SK-N-SH (cell line): ENCODE measurements around the gene LINGO4. TPM values are rescaled to one million over a fixed set of nuclear protein-coding genes. Genes with fewer than 3 reads are reported as not detected.

Source experiments
- CTCF ChIA-PET: fragments of 300-600, 350-600 bp; formaldehyde crosslinking; extraction: SDS; loops from one replicate; lab custom pipeline; 2021; lab: Yijun Ruan, JAX
- POLR2A ChIA-PET: fragments of 350-600 bp; sonication (Branson Sonifier 250); formaldehyde crosslinking; extraction: SDS; loops from one replicate; lab custom pipeline; 2020; ENCODE audit warnings: antibody characterized with exemption, inconsistent platforms; lab: Yijun Ruan, JAX
- DNase-seq: peaks from one replicate; pipeline ENCODE4 v3.0.0; 2012
- H2AFZ ChIP-seq: fragments of 200-600 bp; sonication (generic); 2 replicates; pipeline ENCODE4 v1.8.1; 2016; ENCODE audit warnings: antibody characterized with exemption, mild to moderate bottlenecking, low read depth
- H3F3A ChIP-seq: fragments of 200-600 bp; sonication (generic); replicated peaks from 2 replicates; pipeline ENCODE3; 2016; ENCODE audit warnings: antibody characterized with exemption, mild to moderate bottlenecking; ENCODE audit not compliant: insufficient read depth
- H3K27ac ChIP-seq, 2 experiments: fragments of 200-500 bp in 1 of 2; fragments of 200-600 bp in 1 of 2; sonication (Bioruptor generic) in 1 of 2; sonication (generic), shearing (Covaris generic) in 1 of 2; 2 replicates each; pipeline versions ENCODE4 v1.5.1 to v1.6.1; 2014 to 2016; ENCODE audit warnings: low read depth in 2 of 2, inconsistent platforms in 1 of 2, low read length in 1 of 2, mild to moderate bottlenecking in 1 of 2, mixed read lengths in 1 of 2
- H3K27me3 ChIP-seq: fragments of 200-600 bp; sonication (generic), shearing (Covaris generic); 2 replicates; pipeline ENCODE4 v1.6.1; 2016; ENCODE audit warnings: mixed run types; ENCODE audit not compliant: insufficient read depth
- H3K36me3 ChIP-seq, 2 experiments: fragments of 200-500 bp in 1 of 2; fragments of 200-600 bp in 1 of 2; sonication (Bioruptor generic) in 1 of 2; sonication (generic) in 1 of 2; replicated peaks in 1 of 2; 2 replicates each; pipeline versions ENCODE3 to v1.5.1; 2014 to 2016; ENCODE audit warnings: low read length in 1 of 2, mild to moderate bottlenecking in 1 of 2; ENCODE audit not compliant: insufficient read depth in 2 of 2, control insufficient read depth in 1 of 2
- H3K4me1 ChIP-seq, 2 experiments: fragments of 200-500 bp in 1 of 2; fragments of 200-600 bp in 1 of 2; sonication (Bioruptor generic) in 1 of 2; sonication (generic), shearing (Covaris generic) in 1 of 2; 2 replicates each; pipeline versions ENCODE4 v1.5.1 to v1.6.1; 2014 to 2016; ENCODE audit warnings: low read depth in 1 of 2, low read length in 1 of 2, mixed run types in 1 of 2; ENCODE audit not compliant: insufficient read depth in 2 of 2, control insufficient read depth in 1 of 2
- H3K4me2 ChIP-seq: fragments of 200-600 bp; sonication (generic), shearing (Covaris generic); 2 replicates; pipeline ENCODE4 v1.6.1; 2017; ENCODE audit warnings: mixed run types
- H3K4me3 ChIP-seq, 2 experiments: fragments of 200-500 bp in 1 of 2; fragments of 200-600 bp in 1 of 2; sonication (Bioruptor generic) in 1 of 2; sonication (generic), shearing (Covaris generic) in 1 of 2; 2 replicates each; pipeline versions ENCODE4 v1.5.1 to v1.8.1; 2014 to 2016; ENCODE audit warnings: low read depth in 2 of 2, inconsistent platforms in 1 of 2, low read length in 1 of 2, mild to moderate bottlenecking in 1 of 2, mixed read lengths in 1 of 2, moderate library complexity in 1 of 2
- H3K79me2 ChIP-seq: fragments of 200-600 bp; sonication (generic); 2 replicates; pipeline ENCODE4 v1.8.1; 2017; ENCODE audit warnings: mild to moderate bottlenecking; ENCODE audit not compliant: insufficient read depth
- H3K9ac ChIP-seq: fragments of 200-600 bp; sonication (generic); 2 replicates; pipeline ENCODE4 v1.6.1; 2017; ENCODE audit warnings: mixed run types
- H3K9me2 ChIP-seq: fragments of 200-600 bp; sonication (generic); 2 replicates; pipeline ENCODE4 v1.6.1; 2017; ENCODE audit warnings: mixed run types
- H3K9me3 ChIP-seq: fragments of 200-600 bp; sonication (generic); 2 replicates; pipeline ENCODE4 v1.6.1; 2017; ENCODE audit warnings: mixed run types, mild to moderate bottlenecking, moderate library complexity
- H4K20me1 ChIP-seq: fragments of 200-600 bp; sonication (generic); 2 replicates; pipeline ENCODE4 v1.6.1; 2017; ENCODE audit warnings: mild to moderate bottlenecking, mixed run types; ENCODE audit not compliant: insufficient read depth
- CHD2 ChIP-seq: fragments of 150-350 bp; IDR thresholded peaks from 2 replicates; pipeline ENCODE4 v1.6.1; 2018; ENCODE audit warnings: low read length; ENCODE audit not compliant: partially characterized antibody
- ELF1 ChIP-seq: IDR thresholded peaks from 2 replicates; pipeline ENCODE4 v1.4.0; 2012
- EP300 ChIP-seq, 2 experiments: IDR thresholded peaks; 2 replicates each; pipeline versions ENCODE4 v1.4.0 to v1.6.1; 2012; ENCODE audit warnings: borderline replicate concordance in 1 of 2, low read depth in 1 of 2, low read length in 1 of 2
- EZH2phosphoT487 ChIP-seq: fragments of 200-600 bp; sonication (generic); IDR thresholded peaks from 2 replicates; pipeline ENCODE4 v1.6.1; 2017; ENCODE audit warnings: low read depth, mixed run types, mild to moderate bottlenecking, antibody characterized with exemption, moderate library complexity, borderline replicate concordance
- FOXJ3 ChIP-seq: sonication (generic); formaldehyde crosslinking; IDR thresholded peaks from 2 replicates; pipeline ENCODE4 v1.5.1; 2020; ENCODE audit warnings: mild to moderate bottlenecking, missing genetic modification reagents
- FOXM1 ChIP-seq: IDR thresholded peaks from 2 replicates; pipeline ENCODE4 v1.4.0; 2012; ENCODE audit warnings: low read depth, mild to moderate bottlenecking
- GABPA ChIP-seq: IDR thresholded peaks from 2 replicates; pipeline ENCODE4 v1.4.0; 2012; ENCODE audit warnings: low read depth, mild to moderate bottlenecking
- GATA2 ChIP-seq: sonication (generic); formaldehyde crosslinking; IDR thresholded peaks from 2 replicates; pipeline ENCODE4 v1.5.0; 2020; ENCODE audit warnings: mild to moderate bottlenecking, missing genetic modification reagents
- JUND ChIP-seq: IDR thresholded peaks from 2 replicates; pipeline ENCODE4 v1.4.0; 2012
- MAX ChIP-seq: IDR thresholded peaks from 2 replicates; pipeline ENCODE4 v1.4.0; 2012; ENCODE audit warnings: low read depth
- MXI1 ChIP-seq: IDR thresholded peaks from 2 replicates; pipeline ENCODE4 v1.6.1; 2012; ENCODE audit warnings: mild to moderate bottlenecking, low read depth, low read length, improper control_type of control experiment
- PBX3 ChIP-seq: IDR thresholded peaks from 2 replicates; pipeline ENCODE4; 2012
- POLR2AphosphoS5 ChIP-seq: IDR thresholded peaks from 2 replicates; pipeline ENCODE4 v1.6.1; 2012; ENCODE audit warnings: low read depth, low read length
- RAD21 ChIP-seq: IDR thresholded peaks from 2 replicates; pipeline ENCODE4 v1.6.1; 2012; ENCODE audit warnings: mild to moderate bottlenecking, low read length
- RCOR1 ChIP-seq: fragments of 150-350 bp; IDR thresholded peaks from 2 replicates; pipeline ENCODE4 v1.6.1; 2017; ENCODE audit warnings: antibody characterized with exemption, low read length
- REST ChIP-seq: IDR thresholded peaks from 2 replicates; pipeline ENCODE4 v1.6.1; 2012; ENCODE audit warnings: mild to moderate bottlenecking, low read depth, low read length, moderate library complexity
- RFX5 ChIP-seq: IDR thresholded peaks from 2 replicates; pipeline ENCODE4 v1.6.1; 2012; ENCODE audit warnings: mild to moderate bottlenecking, improper control_type of control experiment, low read length
- RXRA ChIP-seq: IDR thresholded peaks from 2 replicates; pipeline ENCODE4 v1.4.0; 2012; ENCODE audit warnings: low read depth, mild to moderate bottlenecking, borderline replicate concordance
- SIN3A ChIP-seq: IDR thresholded peaks from 2 replicates; pipeline ENCODE4 v1.6.1; 2012; ENCODE audit warnings: low read depth, mild to moderate bottlenecking, low read length, moderate library complexity, borderline replicate concordance
- SMC3 ChIP-seq: IDR thresholded peaks from 2 replicates; pipeline ENCODE4 v1.6.1; 2012; ENCODE audit warnings: low read depth, low read length, improper control_type of control experiment
- TAF1 ChIP-seq: IDR thresholded peaks from 2 replicates; pipeline ENCODE4 v1.6.1; 2012; ENCODE audit warnings: low read depth, mild to moderate bottlenecking, low read length, moderate library complexity, borderline replicate concordance
- TCF12 ChIP-seq: IDR thresholded peaks from 2 replicates; pipeline ENCODE4 v1.4.0; 2012
- TEAD4 ChIP-seq: IDR thresholded peaks from 2 replicates; pipeline ENCODE4 v1.4.0; 2012; ENCODE audit warnings: mild to moderate bottlenecking, borderline replicate concordance; ENCODE audit not compliant: insufficient read depth
- USF1 ChIP-seq: IDR thresholded peaks from 2 replicates; pipeline ENCODE4 v1.4.0; 2012; ENCODE audit warnings: low read depth, borderline replicate concordance
- USF2 ChIP-seq: fragments of 150-350 bp; IDR thresholded peaks from 2 replicates; pipeline ENCODE4 v1.6.1; 2017; ENCODE audit warnings: antibody characterized with exemption, low read length, low read depth, borderline replicate concordance
- YY1 ChIP-seq: IDR thresholded peaks from 2 replicates; pipeline ENCODE4 v1.4.0; 2012; ENCODE audit warnings: low read depth, mild to moderate bottlenecking
- ZBTB33 ChIP-seq: IDR thresholded peaks from 2 replicates; pipeline ENCODE4 v1.4.0; 2012; ENCODE audit warnings: low read depth, borderline replicate concordance
- WGBS: methylation state at CpG from one replicate; pipeline ENCODE4 v1.1.6; 2017; ENCODE audit warnings: low lambda C conversion rate; 5-methylcytosine and 5-hydroxymethylcytosine counted together
- polyA plus RNA-seq, 3 experiments: library from polyadenylated mRNA; depleted of rRNA; stranded (reverse); fragments of >200 nt; gene quantifications; 2 replicates each; pipeline ENCODE4 v1.2.3, GENCODE V29; 2012

The LINGO4 gene
- polyA plus RNA-seq, 1 of the 3 experiments (the other 2 are of a cell fraction) = not detected

- Histone ChIP-seq H3K9me3 (no peaks in the 10 kb centered on the region), H3K79me2 (no peaks in the 10 kb centered on the region), H3K36me3 (no peaks in the 10 kb centered on the region), H3F3A (no peaks in the 10 kb centered on the region), H3K4me3 (no peak overlapping the region), H3K4me2 (no peak overlapping the region), H3K9me2 (no peaks in the 10 kb centered on the region), H4K20me1 (no peaks in the 10 kb centered on the region), H3K9ac (no peak overlapping the region), H3K27ac (peak overlapping the region in 1 of 2 experiments; percentile 81; a peak in 2 of 4 replicates), H3K4me1 (peaks cover 0 to 58% of the 10 kb centered on the region in 2 experiments; a peak in 2 of 4 replicates), H3K27me3 (peaks cover 2% of the 10 kb centered on the region; the same call in 1 of the 2 replicates), H2AFZ (no peak overlapping the region)
- peak; percentile 89 for DNase-seq
- CTCF ChIA-PET = interaction anchor here (0.9 to 7.8 kb wide), 11 partner anchors 10 to 227 kb away, joined by 3 to 46 read pairs (median 5); partner anchors contain the start of genes CELF3 and TDRKH
- WGBS = 16% methylated on average over 2 of the region's 2 CpGs
- POLR2A ChIA-PET = interaction anchor here (0.8 to 2.2 kb wide), 8 partner anchors 9 to 566 kb away, joined by 3 to 23 read pairs (median 4); partner anchors contain the start of genes MRPL9, TDRKH and ZNF687
- TF ChIP-seq YY1 (no peak), RFX5 (no peak), RXRA (no peak), MXI1 (peak; percentile 23; the same call in 1 of the 2 replicates), CHD2 (peak; percentile 86), TEAD4 (no peak), USF2 (no peak), PBX3 (peak; percentile 39), MAX (no peak), USF1 (no peak), FOXM1 (no peak), FOXJ3 (peak; percentile 52; the same call in 1 of the 2 replicates), ELF1 (no peak), EP300 (IDR thresholded peaks at IDR 0.05; ENCODE audit: borderline replicate concordance in 1 of 2, low read depth in 1 of 2, low read length in 1 of 2) (peak in 1 of 2 experiments; percentile 94; a peak in 2 of 4 replicates), ZBTB33 (no peak), RCOR1 (peak; percentile 89), JUND (no peak), RAD21 (peak; percentile 34), POLR2AphosphoS5 (0 out of 2 replicates have a peak, but pooled peaks have one; percentile 27), EZH2phosphoT487 (no peak), REST (no peak), SMC3 (no peak), GATA2 (CRISPR knock-in tag) (peak; percentile 98), GABPA (no peak), SIN3A (no peak), TCF12 (peak; percentile 79), TAF1 (no peak)
Measured at GRCh38 chr1:151820940-151821339, 15.7 kb upstream of the LINGO4 start.
